Astrocyte of the spinal cord (primary cell): ENCODE data around the gene FRMD4A.
"Not testable (repeated sequence)": the region's sequence is repeated elsewhere in the genome, so short reads cannot be mapped to it uniquely, and the experiment has no call there.

Experiments used
- DNase-seq: peaks from one replicate; pipeline ENCODE4 v3.0.0; 2011; ENCODE audit warnings: low read depth, low spot score
- H3K4me3 ChIP-seq: 2 replicates; pipeline ENCODE4 v1.5.1; 2011; ENCODE audit warnings: low read depth, mild to moderate bottlenecking, low read length, moderate library complexity
- CTCF ChIP-seq: IDR thresholded peaks from 2 replicates; pipeline ENCODE4 v1.5.1; 2012; ENCODE audit warnings: low read depth, mild to moderate bottlenecking, low read length, inconsistent platforms
- in situ Hi-C: cut with HindIII; loops from 2 replicates; pipeline ENCODE4 v1.10.0; 2017; ENCODE audit warnings: low sequenced_read_pairs

The FRMD4A gene

GRCh38 chr10:14060320-14061070, 270.2 kb downstream of the FRMD4A start:
- DNase-seq, result no peak
- in situ Hi-C loops, result no loop called here
- TF ChIP-seq CTCF, result no peak
- no peak overlapping the region for H3K4me3 ChIP-seq

GRCh38 chr10:14056610-14057332, 274.0 kb downstream of the FRMD4A start:
- TF ChIP-seq CTCF, result no peak
- no peak overlapping the region for H3K4me3 ChIP-seq
- in situ Hi-C loops, result no loop called here
- DNase-seq, result peak; percentile 76

GRCh38 chr10:14052931-14053330, 277.8 kb downstream of the FRMD4A start:
- TF ChIP-seq CTCF, result no peak
- no peak for DNase-seq
- H3K4me3 ChIP-seq, result no peak overlapping the region
- in situ Hi-C loops, result no loop called here

- no peak overlapping the region for H3K4me3 ChIP-seq
- TF ChIP-seq CTCF, result no peak
- DNase-seq, result no peak
- in situ Hi-C loops, result no loop called here
These were observed 280.1 kb downstream of the FRMD4A start for GRCh38 chr10:14050598-14050997.

- DNase-seq, result no peak
- no peak for TF ChIP-seq CTCF
- in situ Hi-C loops, result no loop called here
- H3K4me3 ChIP-seq, result no peak overlapping the region
These were observed 281.7 kb downstream of the FRMD4A start for GRCh38 chr10:14048930-14049613.

- in situ Hi-C loops, result no loop called here
- no peak for TF ChIP-seq CTCF
- DNase-seq, result no peak
- no peak overlapping the region for H3K4me3 ChIP-seq
These were observed 283.3 kb downstream of the FRMD4A start for GRCh38 chr10:14047431-14047830.

- DNase-seq, in situ Hi-C loops, H3K4me3 ChIP-seq: not testable (repeated sequence)
These were observed 288.7 kb downstream of the FRMD4A start for GRCh38 chr10:14042051-14042450.
